Sigmoid colon (tissue), 7 donors: Measurements from ENCODE around the gene FGGY. TPM values are rescaled to one million over a fixed set of nuclear protein-coding genes. Genes with fewer than 3 reads are reported as not detected.
"Not testable (repeated sequence)": the region's sequence is repeated elsewhere in the genome, so short reads cannot be mapped to it uniquely, and the experiment has no call there.

Experiments used
- DNase-seq: peaks from one replicate; pipeline ENCODE4 v3.0.0-alpha.2; 2019
- H3K27ac ChIP-seq, 4 donors: fragments of 200-600 bp; sonication (generic); one replicate each; pipeline ENCODE4 v1.5.1; 2016 to 2019; ENCODE audit warnings: mild to moderate bottlenecking in 1 of 4
- H3K27me3 ChIP-seq, 3 donors: fragments of 200-600 bp; sonication (generic); one replicate each; pipeline ENCODE4 v1.5.1; 2019; ENCODE audit warnings: mild to moderate bottlenecking in 1 of 3
- H3K36me3 ChIP-seq, 4 donors: fragments of 200-600 bp; sonication (generic); one replicate each; pipeline ENCODE4 v1.5.1; 2016 to 2019
- H3K4me1 ChIP-seq, 4 donors: fragments of 200-600 bp; sonication (generic); one replicate each; pipeline ENCODE4 v1.5.1; 2017 to 2019
- H3K4me3 ChIP-seq, 4 donors: fragments of 200-600 bp; sonication (generic); one replicate each; pipeline ENCODE4 v1.5.1; 2017 to 2019; ENCODE audit warnings: mild to moderate bottlenecking in 2 of 4, moderate library complexity in 1 of 4
- H3K9me3 ChIP-seq, 4 donors: fragments of 200-600 bp in 3 of 4; sonication (generic) in 3 of 4; one replicate each; pipeline versions ENCODE4 v1.5.1 to v1.6.1; 2013 to 2019
- EP300 ChIP-seq, 4 donors: sonication (generic); formaldehyde crosslinking; IDR thresholded peaks; one replicate each; pipeline ENCODE4 v1.6.1; 2017; ENCODE audit warnings: antibody characterized with exemption in 4 of 4
- POLR2A ChIP-seq, 2 donors: fragments of 450-650 bp; IDR thresholded peaks; one replicate each; pipeline ENCODE4 v1.6.1; 2016; ENCODE audit warnings: antibody characterized with exemption in 2 of 2, mild to moderate bottlenecking in 2 of 2, moderate library complexity in 2 of 2
- POLR2AphosphoS5 ChIP-seq, 4 donors: sonication (generic); formaldehyde crosslinking; IDR thresholded peaks; one replicate each; pipeline ENCODE4 v1.6.1; 2017; ENCODE audit warnings: antibody characterized with exemption in 4 of 4
- WGBS, 2 donors: extraction: QIAGEN DNeasy Blood & Tissue Kit; methylation state at CpG; one replicate each; pipeline ENCODE4 v1.1.7; 2013; 5-methylcytosine and 5-hydroxymethylcytosine counted together
- intact Hi-C: fragments of 100-400 bp; cut with DNase I; formaldehyde crosslinking; loops from one replicate; pipeline ENCODE4 v1.15.1; 2023
- polyA plus RNA-seq, 3 donors: library from polyadenylated mRNA; stranded (reverse); fragments of 200-250 nt; gene quantifications; one replicate each; pipeline ENCODE4 v1.2.3, GENCODE V29; 2013
- total RNA-seq, 4 donors: library from RNA; depleted of rRNA; stranded (reverse); fragments of >200 nt; gene quantifications; one replicate each; pipeline ENCODE4 v1.1.0, GENCODE V29; 2016
- TF ChIP-seq, protein P1 (sequence below), 4 experiments: fragments of 450-650 bp in 3 of 4; fragments of 200-600 bp in 1 of 4; IDR thresholded peaks; one replicate each; pipeline ENCODE4 v1.5.1; 2016 to 2019; ENCODE audit warnings: antibody characterized with exemption in 4 of 4, mild to moderate bottlenecking in 3 of 4, moderate library complexity in 2 of 4
- donor health status: healthy with polysubstance abuse.
- donor health status: Bipolar disorder and iron deficiency.
- donor health status: healthy.

The FGGY gene
- total and polyA plus RNA-seq, 7 donors: 4.8 to 54.1 (median 20.5) TPM

DNA sequence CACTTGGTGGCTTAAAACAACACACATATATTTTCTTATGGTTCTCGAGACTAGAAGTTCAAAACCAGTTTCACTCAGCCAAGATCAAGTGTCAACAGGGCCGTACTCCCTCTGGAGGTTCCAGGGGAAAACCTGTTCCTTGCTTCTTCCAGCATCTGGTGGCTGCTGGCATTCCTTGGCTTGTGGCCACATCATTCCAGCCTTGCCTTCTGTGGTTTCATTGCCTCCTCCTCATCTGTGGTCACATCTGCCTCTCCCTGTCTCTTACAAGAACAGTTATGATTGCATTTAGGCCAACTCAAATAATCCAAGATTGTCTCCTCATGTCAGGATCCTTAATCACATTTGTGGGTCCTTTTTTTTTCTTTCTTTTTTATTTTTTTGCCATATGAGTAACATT is 277.2 kb downstream of the FGGY start:
- peaks cover 0 to 7% (median 0%) of the 10 kb centered on the region in 4 donors for H3K4me1 ChIP-seq
- H3K4me3 ChIP-seq: no peak overlapping the region
- 91 to 95% methylated on average over 2 of the region's 2 CpGs for WGBS, 2 donors
- H3K9me3 ChIP-seq: peaks cover 0 to 2% (median 0%) of the 10 kb centered on the region in 4 donors
- H3K36me3 ChIP-seq: no peaks in the 10 kb centered on the region
- intact Hi-C loops: no loop called here
- no peaks in the 10 kb centered on the region for H3K27me3 ChIP-seq
- no peak overlapping the region for H3K27ac ChIP-seq
- no peak for TF ChIP-seq POLR2AphosphoS5 (IDR thresholded peaks at IDR 0.05)
- TF ChIP-seq, protein P1, sequence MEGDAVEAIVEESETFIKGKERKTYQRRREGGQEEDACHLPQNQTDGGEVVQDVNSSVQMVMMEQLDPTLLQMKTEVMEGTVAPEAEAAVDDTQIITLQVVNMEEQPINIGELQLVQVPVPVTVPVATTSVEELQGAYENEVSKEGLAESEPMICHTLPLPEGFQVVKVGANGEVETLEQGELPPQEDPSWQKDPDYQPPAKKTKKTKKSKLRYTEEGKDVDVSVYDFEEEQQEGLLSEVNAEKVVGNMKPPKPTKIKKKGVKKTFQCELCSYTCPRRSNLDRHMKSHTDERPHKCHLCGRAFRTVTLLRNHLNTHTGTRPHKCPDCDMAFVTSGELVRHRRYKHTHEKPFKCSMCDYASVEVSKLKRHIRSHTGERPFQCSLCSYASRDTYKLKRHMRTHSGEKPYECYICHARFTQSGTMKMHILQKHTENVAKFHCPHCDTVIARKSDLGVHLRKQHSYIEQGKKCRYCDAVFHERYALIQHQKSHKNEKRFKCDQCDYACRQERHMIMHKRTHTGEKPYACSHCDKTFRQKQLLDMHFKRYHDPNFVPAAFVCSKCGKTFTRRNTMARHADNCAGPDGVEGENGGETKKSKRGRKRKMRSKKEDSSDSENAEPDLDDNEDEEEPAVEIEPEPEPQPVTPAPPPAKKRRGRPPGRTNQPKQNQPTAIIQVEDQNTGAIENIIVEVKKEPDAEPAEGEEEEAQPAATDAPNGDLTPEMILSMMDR (IDR thresholded peaks at IDR 0.05): no peak
- TF ChIP-seq POLR2A (IDR thresholded peaks at IDR 0.05): no peak
- TF ChIP-seq EP300 (IDR thresholded peaks at IDR 0.05): no peak
- DNase-seq: no peak

DNA sequence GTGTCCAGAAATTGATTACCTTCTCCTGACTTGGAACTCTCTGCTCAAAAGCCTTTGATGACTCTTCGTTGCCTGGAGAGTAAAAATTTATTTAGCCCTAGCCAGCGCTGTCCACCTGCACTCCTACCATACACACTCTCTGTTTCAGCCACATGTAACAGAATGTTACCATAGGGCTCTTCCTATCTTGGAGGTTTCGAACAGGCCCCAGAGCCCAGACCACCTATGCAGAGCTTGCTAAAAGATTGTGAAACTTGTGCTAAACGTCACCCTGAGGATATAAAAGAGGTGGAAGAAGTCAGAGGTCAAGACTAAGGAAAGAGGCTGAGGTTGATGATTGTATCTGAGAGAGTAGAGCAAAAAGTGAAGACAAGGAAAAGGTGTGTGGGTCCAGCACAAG is 280.9 kb downstream of the FGGY start:
- no peaks in the 10 kb centered on the region for H3K4me1 ChIP-seq
- TF ChIP-seq, protein P1 (IDR thresholded peaks at IDR 0.05): no peak
- TF ChIP-seq POLR2AphosphoS5 (IDR thresholded peaks at IDR 0.05) (no peak), POLR2A (IDR thresholded peaks at IDR 0.05) (no peak), EP300 (IDR thresholded peaks at IDR 0.05) (no peak)
- intact Hi-C loops: no loop called here
- no peak for DNase-seq
- no peaks in the 10 kb centered on the region for H3K27me3 ChIP-seq
- 86 to 91% methylated on average over 4 of the region's 4 CpGs for WGBS, 2 donors
- H3K36me3 ChIP-seq: no peaks in the 10 kb centered on the region
- H3K9me3 ChIP-seq: peaks cover 0 to 2% (median 0%) of the 10 kb centered on the region in 4 donors
- H3K4me3 ChIP-seq: no peak overlapping the region
- H3K27ac ChIP-seq: no peak overlapping the region

DNA sequence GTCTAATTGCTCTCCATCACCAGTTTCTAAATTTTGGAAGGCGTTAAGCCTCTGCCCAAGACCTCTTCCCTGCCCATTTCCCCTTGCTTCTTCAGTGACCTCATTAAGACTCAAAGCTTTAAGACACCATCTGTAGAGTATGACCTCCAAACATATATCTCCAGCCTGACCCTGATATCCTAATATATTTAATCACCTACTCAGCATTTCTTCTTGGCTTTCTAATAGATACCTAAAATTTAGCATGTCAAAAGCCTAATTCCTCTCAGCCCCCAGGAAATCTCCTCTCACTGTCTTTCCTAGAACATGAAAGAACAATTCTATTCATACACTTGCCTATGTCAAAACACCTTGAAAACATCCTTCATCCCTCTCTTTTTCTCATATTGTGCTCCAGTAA is 282.3 kb downstream of the FGGY start:
- no peak for TF ChIP-seq EP300 (IDR thresholded peaks at IDR 0.05)
- no peak for TF ChIP-seq POLR2AphosphoS5 (IDR thresholded peaks at IDR 0.05)
- TF ChIP-seq, protein P1 (IDR thresholded peaks at IDR 0.05): no peak
- TF ChIP-seq POLR2A (IDR thresholded peaks at IDR 0.05): no peak
- no peak overlapping the region for H3K4me3 ChIP-seq
- no peaks in the 10 kb centered on the region for H3K4me1 ChIP-seq
- 95 to 98% methylated on average over 1 of the region's 1 CpG for WGBS, 2 donors
- no peaks in the 10 kb centered on the region for H3K27me3 ChIP-seq
- H3K27ac ChIP-seq: no peak overlapping the region
- no peaks in the 10 kb centered on the region for H3K36me3 ChIP-seq
- DNase-seq: no peak
- intact Hi-C loops: no loop called here
- no peaks in the 10 kb centered on the region for H3K9me3 ChIP-seq

DNA sequence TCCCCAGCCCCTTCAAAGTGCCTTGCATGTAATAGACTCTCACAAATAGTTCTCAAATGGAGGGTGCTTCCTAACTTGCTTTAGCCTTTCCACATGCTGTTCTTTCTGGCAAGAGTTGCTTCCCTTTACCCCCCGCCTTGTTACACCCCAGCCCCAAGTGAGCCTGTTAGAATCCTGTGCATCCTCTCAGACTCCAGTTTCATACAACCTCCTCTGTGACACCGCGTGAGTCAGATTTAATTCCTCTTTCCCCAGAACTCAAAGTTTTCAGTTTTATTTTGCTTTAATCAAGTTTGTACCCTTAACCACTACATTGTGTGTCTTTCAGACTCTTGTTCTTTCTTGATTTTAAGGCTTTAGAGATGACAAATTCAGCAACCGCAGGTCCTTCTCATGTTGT is 283.4 kb downstream of the FGGY start:
- TF ChIP-seq POLR2A (IDR thresholded peaks at IDR 0.05): no peak
- TF ChIP-seq POLR2AphosphoS5 (IDR thresholded peaks at IDR 0.05): no peak
- TF ChIP-seq EP300 (IDR thresholded peaks at IDR 0.05): no peak
- TF ChIP-seq, protein P1 (IDR thresholded peaks at IDR 0.05): no peak
- Histone ChIP-seq H3K9me3 (no peaks in the 10 kb centered on the region), H3K27ac (no peak overlapping the region), H3K36me3 (no peaks in the 10 kb centered on the region), H3K4me1 (no peaks in the 10 kb centered on the region), H3K4me3 (no peak overlapping the region), H3K27me3 (no peaks in the 10 kb centered on the region)
- 85 to 91% methylated on average over 4 of the region's 4 CpGs for WGBS, 2 donors
- intact Hi-C loops: no loop called here
- no peak for DNase-seq

DNA sequence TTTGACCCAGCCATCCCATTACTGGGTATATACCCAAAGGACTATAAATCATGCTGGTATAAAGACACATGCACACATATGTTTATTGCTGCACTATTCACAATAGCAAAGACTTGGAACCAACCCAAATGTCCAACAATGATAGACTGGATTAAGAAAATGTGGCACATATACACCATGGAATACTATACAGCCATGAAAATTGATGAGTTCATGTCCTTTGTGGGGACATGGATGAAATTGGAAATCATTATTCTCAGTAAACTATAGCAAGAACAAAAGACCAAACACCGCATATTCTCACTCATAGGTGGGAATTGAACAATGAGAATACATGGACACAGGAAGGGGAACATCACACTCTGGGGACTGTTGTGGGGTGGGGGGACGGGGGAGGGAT is 295.5 kb downstream of the FGGY start:
- DNase-seq, H3K27me3 ChIP-seq, H3K27ac ChIP-seq, H3K9me3 ChIP-seq, intact Hi-C loops, H3K4me3 ChIP-seq, H3K36me3 ChIP-seq: not testable (repeated sequence)
- peaks cover 0 to 44% (median 38%) of the 10 kb centered on the region in 4 donors for H3K4me1 ChIP-seq
- WGBS, 2 donors: 83 to 89% methylated on average over 2 of the region's 2 CpGs
